IPS-20b (cell line): ENCODE results near the gene CNN2.

ENCODE experiments used
- H3K27ac ChIP-seq: one replicate; pipeline ENCODE4 v1.5.1; 2013; ENCODE audit warnings: low read length
- H3K27me3 ChIP-seq: 2 replicates; pipeline ENCODE4 v1.6.1; 2013; ENCODE audit warnings: mild to moderate bottlenecking, low read length, inconsistent platforms; ENCODE audit not compliant: insufficient read depth
- H3K36me3 ChIP-seq: 2 replicates; pipeline ENCODE4 v1.6.1; 2013; ENCODE audit warnings: low read depth, mild to moderate bottlenecking, inconsistent platforms, low read length, moderate library complexity; ENCODE audit not compliant: insufficient read depth
- H3K4me1 ChIP-seq: 2 replicates; pipeline ENCODE4 v1.6.1; 2013; ENCODE audit warnings: mild to moderate bottlenecking, control low read depth, inconsistent platforms, low read length, moderate library complexity; ENCODE audit not compliant: insufficient read depth
- H3K4me3 ChIP-seq: 2 replicates; pipeline ENCODE4 v1.5.1; 2013; ENCODE audit warnings: mild to moderate bottlenecking, low read length, inconsistent platforms
- H3K9ac ChIP-seq: 2 replicates; pipeline ENCODE4 v1.6.1; 2013; ENCODE audit warnings: low read depth, mild to moderate bottlenecking, inconsistent platforms, low read length, moderate library complexity
- H3K9me3 ChIP-seq: 2 replicates; pipeline ENCODE4 v1.6.1; 2013; ENCODE audit warnings: mild to moderate bottlenecking, low read depth, low read length, inconsistent platforms; ENCODE audit not compliant: insufficient read depth

The CNN2 gene

GRCh38 chr19:1061987-1062386, 35.6 kb downstream of the CNN2 start:
- Histone ChIP-seq H3K9ac (no peak overlapping the region), H3K4me3 (no peak overlapping the region; the same call in 1 of the 2 replicates), H3K36me3 (no peaks in the 10 kb centered on the region), H3K27me3 (peaks cover 21% of the 10 kb centered on the region), H3K27ac (no peak overlapping the region), H3K9me3 (no peaks in the 10 kb centered on the region), H3K4me1 (peaks cover 4% of the 10 kb centered on the region; the same call in 1 of the 2 replicates)

GRCh38 chr19:1062387-1063029, 36.1 kb downstream of the CNN2 start:
- Histone ChIP-seq H3K4me1 (peaks cover 4% of the 10 kb centered on the region; the same call in 1 of the 2 replicates), H3K36me3 (no peaks in the 10 kb centered on the region), H3K9me3 (no peaks in the 10 kb centered on the region), H3K9ac (no peak overlapping the region), H3K4me3 (no peak overlapping the region; the same call in 1 of the 2 replicates), H3K27ac (no peak overlapping the region), H3K27me3 (peaks cover 26% of the 10 kb centered on the region)

GRCh38 chr19:1063030-1063908, 36.9 kb downstream of the CNN2 start:
- H3K27ac ChIP-seq: no peak overlapping the region
- no peak overlapping the region for H3K9ac ChIP-seq
- no peaks in the 10 kb centered on the region for H3K9me3 ChIP-seq
- H3K4me1 ChIP-seq: peaks cover 4% of the 10 kb centered on the region; the same call in 1 of the 2 replicates
- H3K36me3 ChIP-seq: no peaks in the 10 kb centered on the region
- no peak overlapping the region for H3K4me3 ChIP-seq
- peaks cover 34% of the 10 kb centered on the region for H3K27me3 ChIP-seq

- Histone ChIP-seq H3K9me3 (no peaks in the 10 kb centered on the region), H3K36me3 (no peaks in the 10 kb centered on the region), H3K4me1 (peaks cover 4% of the 10 kb centered on the region; the same call in 1 of the 2 replicates), H3K9ac (peak overlapping the region; percentile 30; the same call in 1 of the 2 replicates), H3K4me3 (peak overlapping the region; percentile 62; the same call in 1 of the 2 replicates), H3K27ac (no peak overlapping the region), H3K27me3 (peaks cover 41% of the 10 kb centered on the region)
These were observed 37.7 kb downstream of the CNN2 start for GRCh38 chr19:1063909-1064660.

- Histone ChIP-seq H3K36me3 (no peaks in the 10 kb centered on the region), H3K4me1 (peaks cover 4% of the 10 kb centered on the region; the same call in 1 of the 2 replicates), H3K27me3 (peaks cover 49% of the 10 kb centered on the region), H3K4me3 (peak overlapping the region; percentile 62; the same call in 1 of the 2 replicates), H3K9me3 (no peaks in the 10 kb centered on the region), H3K9ac (peak overlapping the region; percentile 30; the same call in 1 of the 2 replicates), H3K27ac (no peak overlapping the region)
These were observed 38.5 kb downstream of the CNN2 start for GRCh38 chr19:1064661-1065605.

- Histone ChIP-seq H3K9ac (no peak overlapping the region), H3K4me3 (peak overlapping the region; percentile 62; the same call in 1 of the 2 replicates), H3K27ac (no peak overlapping the region), H3K9me3 (no peaks in the 10 kb centered on the region), H3K4me1 (peaks cover 4% of the 10 kb centered on the region; the same call in 1 of the 2 replicates), H3K36me3 (no peaks in the 10 kb centered on the region), H3K27me3 (peaks cover 55% of the 10 kb centered on the region)
These were observed 39.2 kb downstream of the CNN2 start for GRCh38 chr19:1065606-1066109.

- H3K4me1 ChIP-seq: peaks cover 4% of the 10 kb centered on the region; the same call in 1 of the 2 replicates
- H3K27me3 ChIP-seq: peaks cover 60% of the 10 kb centered on the region
- no peak overlapping the region for H3K9ac ChIP-seq
- no peaks in the 10 kb centered on the region for H3K9me3 ChIP-seq
- H3K4me3 ChIP-seq: peak overlapping the region; percentile 56; the same call in 1 of the 2 replicates
- no peaks in the 10 kb centered on the region for H3K36me3 ChIP-seq
- no peak overlapping the region for H3K27ac ChIP-seq
These were observed 39.9 kb downstream of the CNN2 start for GRCh38 chr19:1066251-1066747.

GRCh38 chr19:1066748-1067340, 40.4 kb downstream of the CNN2 start, which contains the start of gene ARHGAP45:
ARHGAP45 (plus strand) TSS chr19:1067167; CDS start chr19:1067406, 239 bp downstream.
- H3K9ac ChIP-seq: no peak within 1 kb of the TSS
- H3K36me3 ChIP-seq: no peaks in the 10 kb centered on the region
- no peaks in the 10 kb centered on the region for H3K9me3 ChIP-seq
- H3K4me1 ChIP-seq: peaks cover 4% of the 10 kb centered on the region; the same call in 1 of the 2 replicates
- H3K27ac ChIP-seq: no peak within 1 kb of the TSS
- peaks cover 64% of the 10 kb centered on the region for H3K27me3 ChIP-seq
- peak within 1 kb of the TSS; percentile 56 for H3K4me3 ChIP-seq

- no peak overlapping the region for H3K9ac ChIP-seq
- H3K4me1 ChIP-seq: peaks cover 4% of the 10 kb centered on the region; the same call in 1 of the 2 replicates
- peak overlapping the region; percentile 56; the same call in 1 of the 2 replicates for H3K4me3 ChIP-seq
- no peaks in the 10 kb centered on the region for H3K36me3 ChIP-seq
- peaks cover 70% of the 10 kb centered on the region for H3K27me3 ChIP-seq
- H3K27ac ChIP-seq: no peak overlapping the region
- H3K9me3 ChIP-seq: no peaks in the 10 kb centered on the region
These were observed 41.0 kb downstream of the CNN2 start for GRCh38 chr19:1067341-1067957.
